HUES6 (cell line): Measurements from ENCODE around the gene FARP1.
"Not testable (repeated sequence)": the region's sequence is repeated elsewhere in the genome, so short reads cannot be mapped to it uniquely, and the experiment has no call there.

ENCODE experiments used
- H3K27ac ChIP-seq: 2 replicates; pipeline ENCODE4 v1.7.0; 2013; ENCODE audit warnings: low read depth, mild to moderate bottlenecking, low read length, inconsistent platforms
- H3K27me3 ChIP-seq: 2 replicates; pipeline ENCODE4 v1.6.1; 2013; ENCODE audit warnings: low read length; ENCODE audit not compliant: control insufficient read depth, insufficient read depth
- H3K36me3 ChIP-seq: 2 replicates; pipeline ENCODE4 v1.6.1; 2013; ENCODE audit warnings: low read length; ENCODE audit not compliant: control insufficient read depth, insufficient read depth
- H3K4me1 ChIP-seq: 2 replicates; pipeline ENCODE4 v1.6.1; 2013; ENCODE audit warnings: low read length; ENCODE audit not compliant: control insufficient read depth, insufficient read depth
- H3K4me3 ChIP-seq: 2 replicates; pipeline ENCODE4 v1.5.1; 2013; ENCODE audit warnings: low read depth, low read length
- H3K9ac ChIP-seq: one replicate; pipeline ENCODE4 v1.6.1; 2013; ENCODE audit warnings: mild to moderate bottlenecking, low read length
- H3K9me3 ChIP-seq: 2 replicates; pipeline ENCODE4 v1.6.1; 2013; ENCODE audit warnings: low read depth, low read length; ENCODE audit not compliant: control insufficient read depth, insufficient read depth

FARP1 gene

GRCh38 chr13:98264877-98265276 is 122.0 kb downstream of the FARP1 start:
- Histone ChIP-seq H3K27me3 (no peaks in the 10 kb centered on the region), H3K4me3 (no peak overlapping the region), H3K9me3 (no peaks in the 10 kb centered on the region), H3K9ac (no peak overlapping the region), H3K27ac (no peak overlapping the region), H3K4me1 (peaks cover 8% of the 10 kb centered on the region; the same call in 1 of the 2 replicates), H3K36me3 (0 out of 2 replicates have a peak, but pooled peaks cover 2% of the 10 kb centered on the region)

GRCh38 chr13:98265692-98266551 is 123.0 kb downstream of the FARP1 start:
- no peak overlapping the region for H3K9ac ChIP-seq
- no peaks in the 10 kb centered on the region for H3K9me3 ChIP-seq
- no peak overlapping the region for H3K27ac ChIP-seq
- H3K4me1 ChIP-seq: peaks cover 8% of the 10 kb centered on the region; the same call in 1 of the 2 replicates
- no peaks in the 10 kb centered on the region for H3K27me3 ChIP-seq
- no peak overlapping the region for H3K4me3 ChIP-seq
- H3K36me3 ChIP-seq: 0 out of 2 replicates have a peak, but pooled peaks cover 2% of the 10 kb centered on the region

GRCh38 chr13:98267080-98267912 is 124.4 kb downstream of the FARP1 start:
- no peak overlapping the region for H3K4me3 ChIP-seq
- H3K9ac ChIP-seq: no peak overlapping the region
- no peaks in the 10 kb centered on the region for H3K9me3 ChIP-seq
- H3K4me1 ChIP-seq: peaks cover 4% of the 10 kb centered on the region; the same call in 1 of the 2 replicates
- 0 out of 2 replicates have a peak, but pooled peaks cover 2% of the 10 kb centered on the region for H3K36me3 ChIP-seq
- no peaks in the 10 kb centered on the region for H3K27me3 ChIP-seq
- no peak overlapping the region for H3K27ac ChIP-seq

GRCh38 chr13:98269386-98269785 is 126.5 kb downstream of the FARP1 start:
- Histone ChIP-seq H3K9ac (no peak overlapping the region), H3K27me3 (no peaks in the 10 kb centered on the region), H3K36me3 (0 out of 2 replicates have a peak, but pooled peaks cover 2% of the 10 kb centered on the region), H3K4me1 (peaks cover 25% of the 10 kb centered on the region), H3K27ac (no peak overlapping the region), H3K4me3 (no peak overlapping the region), H3K9me3 (no peaks in the 10 kb centered on the region)

GRCh38 chr13:98270819-98271218 is 127.9 kb downstream of the FARP1 start:
- no peak overlapping the region for H3K4me3 ChIP-seq
- no peaks in the 10 kb centered on the region for H3K9me3 ChIP-seq
- 0 out of 2 replicates have a peak, but pooled peaks cover 2% of the 10 kb centered on the region for H3K36me3 ChIP-seq
- no peaks in the 10 kb centered on the region for H3K27me3 ChIP-seq
- H3K27ac ChIP-seq: no peak overlapping the region
- peaks cover 36% of the 10 kb centered on the region for H3K4me1 ChIP-seq
- H3K9ac ChIP-seq: no peak overlapping the region

GRCh38 chr13:98271646-98272045 is 128.8 kb downstream of the FARP1 start:
- H3K9me3 ChIP-seq, H3K4me3 ChIP-seq, H3K36me3 ChIP-seq, H3K27me3 ChIP-seq, H3K27ac ChIP-seq, H3K9ac ChIP-seq: not testable (repeated sequence)
- peaks cover 40% of the 10 kb centered on the region for H3K4me1 ChIP-seq

GRCh38 chr13:98272549-98272948 is 129.7 kb downstream of the FARP1 start:
- Histone ChIP-seq H3K27me3 (no peaks in the 10 kb centered on the region), H3K27ac (peak overlapping the region; percentile 43; the same call in 1 of the 2 replicates), H3K4me3 (no peak overlapping the region), H3K9me3 (no peaks in the 10 kb centered on the region), H3K9ac (no peak overlapping the region), H3K36me3 (0 out of 2 replicates have a peak, but pooled peaks cover 2% of the 10 kb centered on the region), H3K4me1 (peaks cover 36% of the 10 kb centered on the region)

GRCh38 chr13:98273067-98273823 is 130.4 kb downstream of the FARP1 start:
- no peaks in the 10 kb centered on the region for H3K27me3 ChIP-seq
- H3K4me1 ChIP-seq: peaks cover 35% of the 10 kb centered on the region
- no peaks in the 10 kb centered on the region for H3K36me3 ChIP-seq
- no peaks in the 10 kb centered on the region for H3K9me3 ChIP-seq
- no peak overlapping the region for H3K4me3 ChIP-seq
- H3K27ac ChIP-seq: peak overlapping the region; percentile 44
- no peak overlapping the region for H3K9ac ChIP-seq

- Histone ChIP-seq H3K9me3 (no peaks in the 10 kb centered on the region), H3K4me1 (peaks cover 35% of the 10 kb centered on the region), H3K36me3 (no peaks in the 10 kb centered on the region), H3K9ac (peak overlapping the region; percentile 60), H3K4me3 (no peak overlapping the region), H3K27me3 (no peaks in the 10 kb centered on the region), H3K27ac (peak overlapping the region; percentile 44)
Measured at GRCh38 chr13:98273824-98274742, 131.2 kb downstream of the FARP1 start.
